ENCODE data around the gene C1R.

The C1R gene

DNA sequence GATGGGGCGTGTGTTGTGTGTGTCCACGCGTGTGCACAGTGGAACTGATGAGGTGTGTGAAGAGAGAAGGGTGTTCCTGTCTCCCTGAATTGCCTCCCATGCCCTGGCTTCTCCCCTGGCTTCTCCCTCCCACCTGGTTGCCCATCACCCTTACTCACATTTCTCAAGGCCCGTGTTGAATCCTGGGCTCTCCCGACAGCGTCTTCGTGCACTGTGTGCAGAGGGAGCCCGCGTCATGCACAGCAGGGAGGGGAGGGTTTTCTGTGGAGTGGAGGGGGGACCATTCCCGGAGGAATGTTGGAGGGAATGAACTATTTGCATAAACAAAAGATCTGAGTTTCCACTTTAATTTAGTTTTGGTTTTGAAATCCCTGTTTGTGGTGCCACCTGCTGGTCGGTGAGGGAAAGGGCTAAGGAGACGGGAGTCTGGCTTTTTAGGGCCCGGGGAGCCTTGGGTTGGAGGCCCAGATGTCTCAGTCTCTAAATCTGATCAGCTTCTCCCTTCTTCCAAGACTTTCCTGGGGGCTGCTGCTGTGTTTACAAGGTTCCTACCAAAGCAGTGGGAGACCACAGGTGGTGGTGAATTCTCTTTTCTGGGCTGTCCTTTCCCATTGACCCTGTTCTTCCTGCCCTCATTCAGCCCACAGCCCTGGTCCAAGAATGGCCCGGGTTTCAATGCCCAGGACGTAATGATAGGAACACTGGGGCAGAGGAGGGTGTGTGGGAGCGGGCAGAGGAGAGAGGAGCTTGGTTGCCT, at the start of gene C1R:
C1R (minus strand) TSS at position 217 of the 757 bp plus-strand sequence; CDS start at position 160, 57 bp downstream.
- no peak for FAIRE-seq

DNA sequence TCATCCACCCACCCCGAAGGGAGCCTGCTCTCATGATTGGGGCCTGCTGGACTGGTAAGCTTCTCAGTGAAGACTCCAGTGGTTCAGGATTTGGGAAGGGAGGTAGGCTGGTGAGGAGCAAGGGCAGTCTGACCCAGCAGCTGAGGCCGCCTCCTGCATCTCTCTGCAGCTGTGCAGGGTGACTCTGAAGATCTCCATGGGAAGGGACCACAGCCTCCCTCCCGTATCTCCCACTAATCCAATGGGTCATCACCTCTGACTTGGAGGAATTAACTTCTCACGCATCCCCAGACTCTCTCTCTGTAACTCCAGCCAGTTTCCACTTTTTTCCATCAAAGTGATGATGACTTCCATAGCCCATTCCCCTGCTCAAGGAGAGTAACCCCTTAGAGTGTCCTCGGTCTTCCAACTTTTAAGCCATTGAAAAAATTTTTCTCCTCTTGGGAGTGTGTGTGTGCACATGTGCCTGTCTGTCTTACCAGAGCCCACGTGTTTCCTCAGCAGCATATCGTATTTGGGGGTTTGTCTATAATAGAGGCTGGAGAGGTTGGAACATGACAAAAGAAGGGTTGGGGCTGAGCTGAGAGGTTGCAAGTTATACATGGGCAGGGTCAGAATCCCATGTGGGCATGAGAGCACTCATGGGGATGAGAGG, 49.2 kb upstream of the C1R start:
- FAIRE-seq: no peak

DNA sequence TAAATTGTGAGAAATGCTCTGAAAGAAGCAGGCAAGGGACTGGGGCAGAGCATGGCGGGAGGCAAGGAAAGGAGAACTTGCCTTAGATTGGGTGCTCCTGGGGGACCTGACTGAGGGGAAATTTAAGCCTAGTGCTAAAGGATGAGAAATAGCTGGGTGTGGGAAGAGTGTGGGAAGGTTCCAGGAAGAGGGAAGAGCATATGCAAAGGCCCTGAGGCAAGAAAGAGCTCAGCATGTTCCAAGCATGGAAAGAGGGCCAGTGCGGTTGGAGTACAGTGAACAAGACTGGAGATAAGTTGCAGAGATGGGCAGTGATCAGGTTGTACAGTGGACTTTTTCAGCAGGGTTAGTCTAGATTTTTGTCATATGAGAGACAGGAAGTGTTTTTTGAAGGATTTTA, 47.0 kb upstream of the C1R start:
- FAIRE-seq: no peak

GRCh38 chr12:7137908-7138307, 45.7 kb upstream of the C1R start:
- no peak for FAIRE-seq

GRCh38 chr12:7136676-7137075, 44.4 kb upstream of the C1R start:
- no peak for FAIRE-seq

DNA sequence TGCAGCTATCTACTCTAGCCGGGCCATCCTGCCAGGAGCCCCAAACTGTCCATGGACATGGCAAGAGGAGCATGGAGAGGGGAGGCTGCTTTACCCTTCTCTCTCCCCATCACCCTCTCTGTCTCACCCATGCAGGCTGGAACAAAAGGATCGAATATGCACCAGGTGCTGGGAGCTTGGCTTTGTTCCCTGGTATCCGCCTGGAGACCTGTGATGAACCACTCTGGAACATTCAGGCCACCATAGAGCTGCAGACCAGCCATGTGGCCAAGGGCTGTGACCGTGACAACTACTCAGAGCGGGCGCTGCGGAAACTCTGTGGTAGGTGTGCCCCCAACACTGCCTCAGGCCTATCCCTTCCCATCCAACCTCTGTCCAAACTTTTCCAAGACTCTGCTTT, 43.8 kb upstream of the C1R start:
- FAIRE-seq: no peak

GRCh38 chr12:7134396-7135166, 42.3 kb upstream of the C1R start:
- no peak for FAIRE-seq

GRCh38 chr12:7131502-7131866, 39.2 kb upstream of the C1R start:
- FAIRE-seq: no peak

DNA sequence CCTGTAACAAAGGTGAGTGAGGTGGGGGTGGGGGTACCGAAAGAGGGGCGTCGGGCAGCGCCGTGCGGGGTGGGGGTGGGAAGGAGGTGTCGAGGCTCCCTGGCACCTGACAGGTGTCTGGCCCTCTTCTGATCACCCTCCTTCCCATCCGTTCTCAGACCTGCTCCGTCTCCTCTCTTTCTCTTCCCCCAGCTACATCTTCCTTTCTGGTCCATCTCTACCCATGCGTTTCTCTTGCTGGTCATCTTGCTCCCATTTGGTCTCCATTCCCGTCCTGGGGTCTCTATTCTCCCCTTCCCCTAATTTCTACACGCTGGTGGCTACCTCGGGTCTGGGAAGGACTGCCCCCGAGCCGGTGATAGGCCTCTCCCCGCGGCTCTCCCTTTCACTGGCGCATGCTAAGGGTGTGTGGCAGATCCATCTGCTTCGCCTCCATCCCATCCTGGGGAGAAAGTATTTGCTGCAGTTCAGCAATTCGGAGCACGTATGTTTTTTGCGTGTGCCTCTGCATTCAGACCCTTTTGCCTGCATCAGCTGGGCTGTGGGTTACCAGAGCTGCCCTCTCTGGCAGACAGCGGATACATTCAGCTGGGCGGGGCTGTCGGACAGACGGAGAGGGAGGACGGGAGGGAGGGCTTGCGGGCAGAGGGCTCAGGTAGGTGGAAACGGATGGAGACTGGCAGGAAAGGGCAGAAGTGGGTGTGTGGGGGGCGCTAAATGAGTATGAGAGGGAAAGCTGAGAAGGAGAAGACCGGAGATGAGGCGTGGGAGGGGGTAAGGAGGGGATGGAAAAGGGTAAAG, 38.7 kb upstream of the C1R start:
- FAIRE-seq: no peak

GRCh38 chr12:7129872-7130691, 37.8 kb upstream of the C1R start, which contains the start of gene CLSTN3:
CLSTN3 (plus strand) TSS chr12:7130371; CDS start chr12:7130649, 278 bp downstream.
- no peak for FAIRE-seq

DNA sequence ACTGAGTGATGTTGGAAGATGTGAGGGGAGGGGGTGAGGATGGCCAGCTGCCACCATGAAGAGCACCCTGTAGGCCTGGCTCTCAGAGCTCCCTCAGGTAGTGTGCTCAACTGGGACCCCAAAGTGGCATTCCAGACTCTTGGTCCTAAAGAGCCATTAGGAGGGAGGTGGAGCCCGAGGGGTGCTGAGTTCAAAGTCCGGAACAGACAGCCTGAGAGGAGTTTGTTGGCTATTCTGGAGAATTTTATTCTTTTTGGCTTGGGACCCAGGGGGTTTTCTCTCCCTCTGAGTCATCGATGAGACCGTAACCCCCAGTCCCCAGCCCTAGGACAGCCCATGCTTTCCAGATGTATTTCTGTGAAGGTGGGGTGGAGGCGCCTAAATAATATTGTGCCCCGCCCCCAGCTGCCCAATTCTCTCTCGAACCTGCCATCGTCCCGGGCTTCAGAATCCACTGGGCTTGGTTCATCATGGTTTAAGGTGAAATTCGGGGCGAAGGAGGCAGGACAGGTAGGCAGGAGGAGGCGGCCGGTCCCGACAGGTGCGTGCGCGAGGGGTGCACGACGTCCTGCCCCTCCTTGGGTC, 37.1 kb upstream of the C1R start:
- FAIRE-seq: no peak

GRCh38 chr12:7128681-7129286, 36.5 kb upstream of the C1R start, which contains the start of gene RBP5:
RBP5 (minus strand) TSS chr12:7128889; CDS start chr12:7128775, 114 bp downstream.
- FAIRE-seq: no peak

- FAIRE-seq: no peak
Measured at GRCh38 chr12:7127916-7128626, 35.8 kb upstream of the C1R start.

GRCh38 chr12:7125632-7126227, 33.5 kb upstream of the C1R start:
- FAIRE-seq: no peak

DNA sequence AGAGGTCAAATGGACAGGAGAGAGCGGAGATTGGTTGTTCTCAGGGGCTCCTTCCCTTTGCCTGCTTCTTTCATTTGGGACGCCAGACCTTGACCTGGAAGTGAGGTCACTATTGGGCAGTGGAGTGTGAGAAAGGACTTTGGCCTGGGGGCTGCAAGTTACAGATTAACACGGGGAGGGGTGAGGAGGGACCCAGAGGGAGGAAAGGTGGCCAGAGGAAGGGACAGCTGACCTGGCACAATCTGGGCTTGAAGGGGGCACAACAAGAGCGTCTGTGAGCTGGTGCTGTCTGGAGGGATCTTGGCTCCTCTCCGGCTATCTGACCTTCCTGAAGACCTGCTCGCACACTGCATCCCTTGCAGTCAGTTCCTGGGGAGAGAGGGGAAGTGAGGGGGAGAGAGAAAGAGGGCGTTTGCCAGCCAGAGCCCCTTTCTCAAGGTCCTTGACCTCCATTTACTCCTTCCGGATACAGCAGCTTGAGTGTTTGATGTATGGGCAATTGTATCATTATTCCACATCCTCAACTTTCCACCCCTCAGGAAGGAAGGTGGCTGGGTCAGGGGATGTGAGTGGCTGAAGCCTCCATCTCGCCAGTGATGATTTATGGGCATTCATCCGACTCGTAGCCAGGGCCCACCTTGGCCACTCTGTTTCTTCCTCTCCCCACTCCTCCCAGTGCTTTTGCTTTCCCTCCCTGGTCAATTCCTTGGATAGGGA, 31.7 kb upstream of the C1R start:
- FAIRE-seq: no peak

DNA sequence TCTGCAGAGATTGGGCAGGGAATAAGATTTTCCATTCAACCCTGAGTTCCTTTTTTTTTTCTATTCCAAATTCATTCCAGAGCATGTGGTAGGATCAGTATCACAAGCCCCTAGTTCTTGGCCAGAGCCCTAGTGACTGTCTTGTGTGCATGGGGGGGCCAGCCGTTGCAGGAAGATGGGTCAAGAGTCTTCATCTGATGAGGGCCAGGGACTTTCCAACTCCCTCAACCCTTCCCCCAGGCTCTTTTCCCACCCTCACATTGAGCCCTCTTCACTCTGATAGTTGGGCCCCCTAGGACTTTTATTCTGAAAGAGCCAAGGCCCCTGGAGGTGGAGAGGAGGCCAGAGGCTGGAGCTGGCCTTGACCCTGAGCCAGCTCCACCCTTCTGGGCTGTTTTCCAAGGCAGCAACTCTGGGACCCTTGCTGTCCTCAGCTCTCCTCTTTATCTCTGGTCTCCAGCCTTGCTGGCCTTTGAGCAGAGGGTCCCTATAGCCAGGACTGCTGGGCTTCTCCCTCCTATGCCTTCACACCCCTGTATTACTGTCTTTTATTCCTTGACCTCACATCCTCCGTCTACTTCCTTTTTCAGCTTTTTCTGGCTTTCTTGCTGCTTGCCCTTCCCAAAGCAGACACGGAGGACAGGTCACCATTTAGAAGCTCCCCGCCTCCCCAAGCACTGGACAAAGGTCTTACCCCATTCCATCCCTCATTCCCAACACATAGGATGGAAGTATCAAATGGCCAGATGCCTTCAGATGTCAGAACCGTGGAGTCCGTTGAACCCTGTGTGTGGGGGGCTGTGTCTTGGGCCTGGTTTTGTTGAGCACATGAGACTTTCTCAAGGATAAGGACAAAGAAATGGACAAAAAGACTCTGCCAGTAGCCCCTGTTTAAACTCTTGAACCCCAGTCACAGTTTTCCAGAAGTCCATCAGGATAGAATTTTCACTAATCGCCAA, 30.8 kb upstream of the C1R start:
- no peak for FAIRE-seq

- FAIRE-seq: no peak
Measured at GRCh38 chr12:7121324-7121723, 29.1 kb upstream of the C1R start.

DNA sequence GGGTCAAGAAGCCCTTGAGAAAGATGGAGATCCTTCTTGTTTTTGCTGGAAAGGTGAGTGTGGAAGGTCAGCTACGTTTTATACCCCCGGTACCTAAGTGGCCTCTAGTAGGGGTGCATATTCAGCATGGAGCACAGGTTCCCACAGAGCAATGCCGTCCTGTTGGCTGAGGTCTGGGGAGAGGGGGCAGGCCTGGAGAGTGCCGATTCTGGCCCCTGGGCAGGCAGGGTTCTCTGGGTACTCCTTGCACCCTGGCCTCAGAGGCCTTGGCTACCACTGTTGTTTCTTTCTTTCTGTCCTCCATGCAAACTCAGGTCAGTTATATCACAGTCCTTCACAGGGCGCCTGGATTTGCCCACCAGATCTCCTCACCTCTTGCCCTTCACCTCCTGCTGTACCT, 27.9 kb upstream of the C1R start:
- FAIRE-seq: no peak
